HepG2 (cell line): ENCODE results near the gene CD180. TPM values are rescaled to one million over a fixed set of nuclear protein-coding genes. Genes with fewer than 3 reads are reported as not detected.

ENCODE experiments used
- ARID5B ChIP-seq: IDR thresholded peaks from 2 replicates; pipeline ENCODE4 v1.4.0; 2020; ENCODE audit warnings: mild to moderate bottlenecking, missing genetic modification reagents
- ERF ChIP-seq: IDR thresholded peaks from 2 replicates; pipeline ENCODE4 v1.6.1; 2018; ENCODE audit warnings: missing biosample characterization, missing genetic modification reagents
- FLYWCH1 ChIP-seq: sonication (generic); formaldehyde crosslinking; IDR thresholded peaks from 2 replicates; pipeline ENCODE4 v1.8.1; 2023; ENCODE audit warnings: mild to moderate bottlenecking, missing genetic modification reagents
- KLF6 ChIP-seq: IDR thresholded peaks from 2 replicates; pipeline ENCODE4 v1.8.0; 2016; ENCODE audit warnings: missing biosample characterization, missing genetic modification reagents
- SIN3A ChIP-seq: IDR thresholded peaks from 2 replicates; pipeline ENCODE4 v1.6.1; 2011; ENCODE audit warnings: low read depth, mild to moderate bottlenecking, control low read depth, low read length, borderline replicate concordance
- SRSF1 ChIP-seq: fragments of 200-400 bp; formaldehyde crosslinking; optimal IDR thresholded peaks from 2 replicates; pipeline ENCODE3; 2017; ENCODE audit warnings: mild to moderate bottlenecking, low read depth, low read length, moderate library complexity
- TEAD3 ChIP-seq: optimal IDR thresholded peaks from 2 replicates; pipeline ENCODE3; 2016; ENCODE audit warnings: borderline replicate concordance
- ZNF280D ChIP-seq: sonication (generic); formaldehyde crosslinking; IDR thresholded peaks from 2 replicates; pipeline ENCODE4 v1.5.1; 2020; ENCODE audit warnings: mild to moderate bottlenecking, missing genetic modification reagents
- ZNF282 ChIP-seq: fragments of 450-650 bp; IDR thresholded peaks from 2 replicates; pipeline ENCODE4 v1.6.1; 2018; ENCODE audit not compliant: partially characterized antibody
- polyA plus RNA-seq, 8 experiments: library from polyadenylated mRNA; depleted of rRNA in 3 of 8; stranded (reverse) in 7 of 8; unstranded in 1 of 8; fragments of >200 nt; fragmentation: Illumina TruSeq in 4 of 8; extraction: Trizol in 4 of 8; gene quantifications; 2 replicates each; pipeline versions ENCODE4 v1.2.1 to v1.2.3, GENCODE V29; 2011 to 2016; ENCODE audit warnings: low read depth in 4 of 8, missing spikeins in 1 of 8, mixed read lengths in 1 of 8; ENCODE audit not compliant: insufficient read depth in 1 of 8
- total RNA-seq, 5 experiments: library from RNA; depleted of rRNA; stranded (reverse); fragments of >200 nt; fragmentation: Illumina TruSeq; extraction: Trizol; gene quantifications; 2 replicates each; pipeline ENCODE4 v1.2.3, GENCODE V29; 2016; ENCODE audit warnings: low read depth in 1 of 5
- TF ChIP-seq, protein P1 (sequence below): sonication (generic); formaldehyde crosslinking; IDR thresholded peaks from 2 replicates; pipeline ENCODE4 v1.4.0; 2020; ENCODE audit warnings: missing genetic modification reagents
- TF ChIP-seq, protein P2 (sequence below): sonication (generic); formaldehyde crosslinking; IDR thresholded peaks from 2 replicates; pipeline ENCODE4 v1.8.0; 2022; ENCODE audit warnings: mild to moderate bottlenecking, missing genetic modification reagents; ENCODE audit not compliant: insufficient replicate concordance
- TF ChIP-seq, protein P3 (sequence below): sonication (generic); formaldehyde crosslinking; conservative IDR thresholded peaks from 2 replicates; pipeline ENCODE4 v1.4.0; 2020; ENCODE audit warnings: mild to moderate bottlenecking, missing genetic modification reagents, moderate library complexity

CD180 gene
- total and polyA plus RNA-seq, 2 of the 13 experiments (the other 11 are each of a cell fraction or from before 2014, with no cell fraction given): not detected

DNA sequence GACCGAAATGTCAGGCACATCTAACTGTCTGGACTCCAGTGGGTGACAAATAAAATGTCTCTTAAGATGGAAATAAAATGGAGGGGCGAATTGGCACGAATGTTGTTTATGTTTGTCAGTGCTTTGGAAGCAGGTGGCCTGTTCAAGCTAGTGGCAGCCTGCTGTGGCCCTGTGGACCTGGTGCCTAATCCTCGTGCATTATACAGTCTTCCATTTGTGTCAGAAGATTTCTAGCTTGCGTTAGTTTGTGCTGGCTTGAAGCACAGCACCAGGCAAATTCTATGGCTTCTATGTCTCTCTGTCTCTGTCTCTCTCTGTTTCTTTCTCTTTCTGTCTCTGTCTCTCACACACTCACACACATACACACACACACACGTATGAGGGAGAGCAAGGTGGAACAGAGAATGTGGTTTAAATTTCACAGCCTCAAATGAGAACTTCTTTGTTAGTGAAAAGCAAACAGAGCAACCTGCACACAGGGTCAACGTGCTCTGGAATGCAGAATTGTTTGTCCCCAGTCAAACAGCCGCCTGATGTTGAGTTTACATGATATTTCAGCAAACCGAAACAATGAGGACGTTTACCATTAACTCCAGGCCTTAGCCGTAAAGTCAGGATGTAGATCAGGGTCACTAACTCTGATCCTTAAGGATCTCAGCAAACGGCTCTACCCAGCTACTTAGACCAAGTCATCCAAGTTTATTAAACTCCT, 39.0 kb upstream of the CD180 start (continued):
- TF ChIP-seq SIN3A (no peak), ARID5B (CRISPR knock-in tag) (peak; percentile 92), KLF6 (CRISPR knock-in tag) (no peak), ZNF280D (CRISPR knock-in tag) (no peak), ZNF282 (no peak), TEAD3 (CRISPR knock-in tag) (peak; percentile 96), SRSF1 (no peak), FLYWCH1 (CRISPR knock-in tag) (no peak), ERF (CRISPR knock-in tag) (0 out of 2 replicates have a peak, but pooled peaks have one; percentile 35)
- TF ChIP-seq, protein P1, sequence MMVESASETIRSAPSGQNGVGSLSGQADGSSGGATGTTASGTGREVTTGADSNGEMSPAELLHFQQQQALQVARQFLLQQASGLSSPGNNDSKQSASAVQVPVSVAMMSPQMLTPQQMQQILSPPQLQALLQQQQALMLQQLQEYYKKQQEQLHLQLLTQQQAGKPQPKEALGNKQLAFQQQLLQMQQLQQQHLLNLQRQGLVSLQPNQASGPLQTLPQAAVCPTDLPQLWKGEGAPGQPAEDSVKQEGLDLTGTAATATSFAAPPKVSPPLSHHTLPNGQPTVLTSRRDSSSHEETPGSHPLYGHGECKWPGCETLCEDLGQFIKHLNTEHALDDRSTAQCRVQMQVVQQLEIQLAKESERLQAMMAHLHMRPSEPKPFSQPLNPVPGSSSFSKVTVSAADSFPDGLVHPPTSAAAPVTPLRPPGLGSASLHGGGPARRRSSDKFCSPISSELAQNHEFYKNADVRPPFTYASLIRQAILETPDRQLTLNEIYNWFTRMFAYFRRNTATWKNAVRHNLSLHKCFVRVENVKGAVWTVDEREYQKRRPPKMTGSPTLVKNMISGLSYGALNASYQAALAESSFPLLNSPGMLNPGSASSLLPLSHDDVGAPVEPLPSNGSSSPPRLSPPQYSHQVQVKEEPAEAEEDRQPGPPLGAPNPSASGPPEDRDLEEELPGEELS: peak; percentile 92
- TF ChIP-seq, protein P2, sequence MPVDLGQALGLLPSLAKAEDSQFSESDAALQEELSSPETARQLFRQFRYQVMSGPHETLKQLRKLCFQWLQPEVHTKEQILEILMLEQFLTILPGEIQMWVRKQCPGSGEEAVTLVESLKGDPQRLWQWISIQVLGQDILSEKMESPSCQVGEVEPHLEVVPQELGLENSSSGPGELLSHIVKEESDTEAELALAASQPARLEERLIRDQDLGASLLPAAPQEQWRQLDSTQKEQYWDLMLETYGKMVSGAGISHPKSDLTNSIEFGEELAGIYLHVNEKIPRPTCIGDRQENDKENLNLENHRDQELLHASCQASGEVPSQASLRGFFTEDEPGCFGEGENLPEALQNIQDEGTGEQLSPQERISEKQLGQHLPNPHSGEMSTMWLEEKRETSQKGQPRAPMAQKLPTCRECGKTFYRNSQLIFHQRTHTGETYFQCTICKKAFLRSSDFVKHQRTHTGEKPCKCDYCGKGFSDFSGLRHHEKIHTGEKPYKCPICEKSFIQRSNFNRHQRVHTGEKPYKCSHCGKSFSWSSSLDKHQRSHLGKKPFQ (CRISPR knock-in tag): no peak
- TF ChIP-seq, protein P3, sequence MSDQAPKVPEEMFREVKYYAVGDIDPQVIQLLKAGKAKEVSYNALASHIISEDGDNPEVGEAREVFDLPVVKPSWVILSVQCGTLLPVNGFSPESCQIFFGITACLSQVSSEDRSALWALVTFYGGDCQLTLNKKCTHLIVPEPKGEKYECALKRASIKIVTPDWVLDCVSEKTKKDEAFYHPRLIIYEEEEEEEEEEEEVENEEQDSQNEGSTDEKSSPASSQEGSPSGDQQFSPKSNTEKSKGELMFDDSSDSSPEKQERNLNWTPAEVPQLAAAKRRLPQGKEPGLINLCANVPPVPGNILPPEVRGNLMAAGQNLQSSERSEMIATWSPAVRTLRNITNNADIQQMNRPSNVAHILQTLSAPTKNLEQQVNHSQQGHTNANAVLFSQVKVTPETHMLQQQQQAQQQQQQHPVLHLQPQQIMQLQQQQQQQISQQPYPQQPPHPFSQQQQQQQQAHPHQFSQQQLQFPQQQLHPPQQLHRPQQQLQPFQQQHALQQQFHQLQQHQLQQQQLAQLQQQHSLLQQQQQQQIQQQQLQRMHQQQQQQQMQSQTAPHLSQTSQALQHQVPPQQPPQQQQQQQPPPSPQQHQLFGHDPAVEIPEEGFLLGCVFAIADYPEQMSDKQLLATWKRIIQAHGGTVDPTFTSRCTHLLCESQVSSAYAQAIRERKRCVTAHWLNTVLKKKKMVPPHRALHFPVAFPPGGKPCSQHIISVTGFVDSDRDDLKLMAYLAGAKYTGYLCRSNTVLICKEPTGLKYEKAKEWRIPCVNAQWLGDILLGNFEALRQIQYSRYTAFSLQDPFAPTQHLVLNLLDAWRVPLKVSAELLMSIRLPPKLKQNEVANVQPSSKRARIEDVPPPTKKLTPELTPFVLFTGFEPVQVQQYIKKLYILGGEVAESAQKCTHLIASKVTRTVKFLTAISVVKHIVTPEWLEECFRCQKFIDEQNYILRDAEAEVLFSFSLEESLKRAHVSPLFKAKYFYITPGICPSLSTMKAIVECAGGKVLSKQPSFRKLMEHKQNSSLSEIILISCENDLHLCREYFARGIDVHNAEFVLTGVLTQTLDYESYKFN (CRISPR knock-in tag): peak; percentile 78
